Right renal cortex interstitium (tissue), 3 donors: Measurements from ENCODE around the gene SLC24A3. TPM values are rescaled to one million over a fixed set of nuclear protein-coding genes. Genes with fewer than 3 reads are reported as not detected.

Experiments
- DNase-seq, 3 donors: peaks; one replicate each; pipeline ENCODE4 v3.0.0-alpha.2; 2013; ENCODE audit warnings: low read depth in 3 of 3, low spot score in 2 of 3
- polyA plus RNA-seq, 3 donors: library from polyadenylated mRNA; unstranded; fragments of 120-200 nt; gene quantifications; one replicate each; pipeline ENCODE4 v1.2.1, GENCODE V29; 2013; ENCODE audit not compliant: insufficient read length in 3 of 3

SLC24A3 gene
- polyA plus RNA-seq, 3 donors: 3.4 to 4.2 (median 3.8) TPM

DNA sequence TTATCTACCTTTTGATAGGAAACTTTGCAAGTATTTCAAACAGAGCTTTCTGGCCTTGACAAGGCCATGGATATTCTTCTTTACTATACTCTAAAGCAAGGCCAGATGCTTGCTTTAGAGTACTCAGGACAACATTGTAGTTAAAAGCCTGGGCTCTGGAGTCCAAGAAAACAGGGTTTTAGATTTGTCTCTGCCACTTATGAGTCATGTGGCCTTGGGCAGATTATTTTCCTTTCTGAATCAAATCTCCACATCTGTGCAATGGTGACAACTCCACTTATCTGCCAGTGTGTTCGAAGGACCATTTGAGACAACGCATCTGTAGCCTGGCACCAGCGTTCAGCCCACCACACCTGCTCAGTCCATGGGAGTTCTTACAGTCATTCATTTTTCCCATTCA lies 279.7 kb downstream of the SLC24A3 start:
- no peak for DNase-seq

DNA sequence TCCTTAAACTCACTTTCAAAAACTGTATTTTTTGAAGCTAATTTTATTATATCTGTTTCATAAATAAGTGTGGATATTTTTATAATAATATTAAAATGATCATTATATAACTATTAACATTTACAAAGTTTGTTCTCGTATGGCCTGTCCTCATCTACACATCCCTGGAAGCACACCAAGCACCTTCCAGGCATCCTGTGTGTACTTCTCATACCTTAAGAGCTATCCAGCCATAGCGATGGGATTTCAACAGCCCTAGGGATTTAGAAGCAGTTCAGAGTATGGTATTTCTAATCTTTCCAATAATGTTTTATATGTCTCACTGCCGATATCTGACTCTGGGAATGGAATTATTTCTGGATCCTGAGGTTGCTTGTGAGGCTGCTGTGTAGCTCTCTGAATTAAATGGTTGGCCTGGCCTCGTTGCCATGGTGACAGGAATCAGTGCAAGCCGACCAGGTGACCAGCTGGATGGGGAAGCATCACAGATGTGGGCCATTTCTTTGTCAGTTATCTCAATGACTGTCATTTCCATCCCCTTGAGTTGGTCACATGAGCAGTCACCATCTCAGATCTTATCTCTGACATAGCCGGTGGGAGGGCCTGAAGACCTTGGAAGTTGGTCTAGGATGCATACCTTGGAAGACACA lies 280.4 kb downstream of the SLC24A3 start:
- DNase-seq: no peak

DNA sequence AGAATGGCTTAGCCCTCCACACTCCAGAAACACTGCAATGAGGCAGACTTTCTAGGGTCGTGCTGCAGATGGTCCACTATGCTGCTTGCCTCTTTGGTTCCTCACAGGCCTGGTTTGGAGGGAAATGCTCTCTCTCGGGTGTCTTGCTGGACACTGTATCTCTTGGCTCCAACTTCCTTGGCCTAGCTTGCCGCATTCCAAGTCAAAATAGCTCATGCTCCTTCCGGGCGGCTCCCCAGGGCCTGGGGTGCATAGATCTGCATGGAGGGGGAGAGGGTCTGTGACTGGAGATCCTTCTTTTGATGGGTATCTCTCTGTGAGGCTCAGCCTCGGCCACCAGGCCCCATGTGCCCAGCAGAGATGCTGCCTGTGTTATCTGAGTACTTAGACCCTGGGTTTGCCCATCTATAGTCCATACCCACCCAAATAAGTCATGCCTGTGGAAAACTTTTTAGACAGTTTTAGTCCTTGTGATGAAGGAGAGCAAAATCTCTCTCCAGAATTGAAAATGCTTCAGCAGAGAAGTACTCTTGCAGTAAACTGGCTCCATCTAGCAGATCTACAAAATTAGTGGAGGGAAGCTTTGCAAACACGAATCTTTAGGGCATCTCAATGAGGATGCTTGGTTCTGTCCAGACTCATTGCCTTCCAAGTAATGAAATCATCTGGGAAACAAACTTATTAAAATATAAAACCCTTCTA lies 281.5 kb downstream of the SLC24A3 start:
- DNase-seq: no peak

GRCh38 chr20:19495905-19496703 lies 283.7 kb downstream of the SLC24A3 start:
- no peak for DNase-seq

DNA sequence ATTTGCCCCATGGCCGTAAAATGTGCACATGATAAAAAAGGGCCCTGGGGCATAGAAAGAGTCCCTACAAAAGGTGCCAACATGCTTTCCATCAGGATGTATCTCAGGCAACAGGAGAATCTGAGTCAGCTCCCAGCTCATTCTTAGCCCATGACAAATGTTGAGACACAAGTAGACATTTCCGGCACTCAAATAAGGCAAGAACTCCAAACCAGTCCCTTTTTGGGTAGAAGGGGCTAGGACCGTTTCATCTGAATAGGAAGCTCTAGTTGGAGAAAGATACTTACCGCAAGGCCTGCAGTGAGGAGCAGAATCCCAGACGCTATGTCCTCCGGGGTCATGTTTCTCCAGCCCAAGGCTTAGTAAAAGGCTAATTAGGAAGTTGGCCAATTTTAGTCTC lies 284.6 kb downstream of the SLC24A3 start:
- DNase-seq: no peak

GRCh38 chr20:19498756-19499155 lies 286.3 kb downstream of the SLC24A3 start:
- DNase-seq: no peak

GRCh38 chr20:19501476-19502115 lies 289.2 kb downstream of the SLC24A3 start:
- no peak for DNase-seq

DNA sequence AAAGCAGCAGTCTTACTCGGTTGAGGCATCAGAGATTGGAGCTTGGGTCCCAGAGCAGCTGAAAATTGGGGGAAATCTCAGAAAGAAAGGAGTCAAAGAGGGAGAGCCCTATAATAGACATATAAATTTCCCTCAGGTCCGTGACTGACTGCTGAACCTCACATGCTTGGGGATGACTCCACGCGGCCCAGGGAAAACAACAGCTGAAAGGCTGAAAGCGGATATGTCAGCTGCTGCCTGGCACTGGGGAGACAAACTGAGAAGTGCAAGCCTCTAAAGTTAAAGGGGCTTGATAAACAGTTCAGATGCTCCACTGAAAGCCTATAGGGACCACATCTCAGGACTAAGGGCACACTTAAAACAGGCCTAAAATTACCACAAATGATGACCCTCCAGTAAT lies 289.7 kb downstream of the SLC24A3 start:
- no peak for DNase-seq

DNA sequence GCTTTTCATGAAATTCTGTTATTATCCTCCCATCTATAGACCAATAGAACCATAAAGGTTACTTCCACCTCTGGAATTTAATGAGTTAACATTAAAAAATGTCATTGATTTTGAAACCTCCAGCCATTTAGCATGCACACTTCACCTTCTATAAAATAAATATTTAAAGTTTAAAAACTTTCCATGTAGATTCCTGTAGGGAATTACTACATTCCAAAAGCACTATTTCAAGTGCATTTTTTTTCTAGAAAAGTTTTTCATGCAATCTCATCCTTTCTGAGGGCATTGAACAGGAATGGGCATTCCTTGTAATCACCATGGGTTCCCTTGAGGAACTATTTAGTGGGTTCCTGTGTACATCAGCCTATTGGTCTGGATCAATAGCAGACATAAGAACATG lies 291.8 kb downstream of the SLC24A3 start:
- DNase-seq: no peak

GRCh38 chr20:19506021-19506420 lies 293.6 kb downstream of the SLC24A3 start:
- no peak for DNase-seq

DNA sequence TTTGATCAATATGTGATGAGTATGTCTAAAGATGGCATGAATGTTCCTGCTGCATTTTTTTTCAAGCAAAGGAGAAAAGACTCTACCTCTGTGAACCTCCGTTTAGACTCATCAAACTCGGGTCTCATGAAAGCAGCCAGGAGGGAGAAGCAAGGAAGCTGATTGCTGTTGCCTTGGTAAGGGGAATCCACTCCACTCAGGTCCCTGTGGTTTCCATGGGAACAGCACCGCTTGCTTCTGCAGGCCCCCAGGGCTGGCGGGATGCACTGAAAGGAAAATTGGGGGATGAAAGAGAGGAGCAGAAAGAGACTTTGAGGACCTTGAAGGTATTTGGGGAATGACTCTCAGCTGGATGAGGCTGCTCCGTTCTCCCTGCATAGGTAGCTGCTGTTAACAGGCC lies 296.0 kb downstream of the SLC24A3 start:
- DNase-seq: no peak

GRCh38 chr20:19510611-19511010 lies 298.2 kb downstream of the SLC24A3 start:
- no peak for DNase-seq

GRCh38 chr20:19511931-19512330 lies 299.5 kb downstream of the SLC24A3 start:
- DNase-seq: no peak

GRCh38 chr20:19512886-19513677 lies 300.6 kb downstream of the SLC24A3 start:
- DNase-seq: no peak

DNA sequence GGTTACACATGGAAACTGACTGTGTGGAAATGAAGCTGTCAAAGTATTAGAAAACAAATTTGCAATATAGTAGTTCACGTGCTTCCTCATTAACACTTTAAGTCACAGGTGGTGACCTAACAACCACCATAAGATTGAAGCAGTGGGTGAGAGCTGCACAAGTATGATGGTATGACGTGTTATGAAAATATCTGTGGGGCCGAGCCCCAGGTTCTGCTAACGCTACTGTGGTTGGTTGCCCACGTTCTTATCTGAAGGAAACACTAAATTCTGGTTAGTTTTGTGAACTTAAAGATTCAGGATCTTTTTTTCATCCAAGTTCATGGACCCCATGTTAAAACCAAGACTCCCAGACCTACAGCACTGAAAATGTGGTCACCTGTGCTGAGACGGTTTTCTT lies 302.6 kb downstream of the SLC24A3 start:
- DNase-seq: no peak

- DNase-seq: no peak
Measured at GRCh38 chr20:19519466-19519865, 307.0 kb downstream of the SLC24A3 start.

- no peak for DNase-seq
Measured at GRCh38 chr20:19520261-19520660, 307.8 kb downstream of the SLC24A3 start.

DNA sequence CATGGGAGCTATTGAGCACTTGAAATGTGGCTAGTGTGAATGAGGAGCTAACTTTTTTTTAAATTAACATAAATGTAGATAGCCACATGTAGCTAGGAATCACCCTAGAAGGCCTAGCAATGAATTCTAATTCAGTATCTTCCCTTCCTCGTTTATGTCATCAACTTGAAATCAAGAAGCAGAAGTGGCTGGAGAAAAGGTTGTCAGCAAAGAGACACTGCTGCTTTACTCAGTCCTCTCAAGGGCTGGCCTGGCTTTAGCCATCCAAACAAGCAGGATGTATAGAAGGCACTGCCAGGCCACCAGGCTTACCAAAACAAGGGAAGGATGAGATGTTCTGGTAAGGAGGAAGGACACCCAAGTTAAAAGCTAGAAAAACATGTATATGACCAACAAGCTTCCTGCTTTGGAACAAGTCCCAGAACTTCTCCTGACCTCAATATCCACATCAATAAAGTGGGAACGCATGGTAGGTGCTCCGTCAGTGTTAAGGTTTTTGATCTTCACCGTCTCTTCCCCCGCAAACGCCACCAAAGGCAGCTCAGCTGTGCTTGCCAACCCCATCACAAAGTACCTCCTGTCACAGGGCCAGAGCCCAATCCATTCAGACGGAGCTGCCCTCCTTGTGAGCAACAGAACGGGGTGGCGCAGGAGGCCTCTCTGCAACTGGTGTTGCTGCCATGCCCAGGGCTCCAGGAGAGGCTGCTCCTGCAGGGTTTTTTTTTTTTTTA lies 309.8 kb downstream of the SLC24A3 start:
- no peak for DNase-seq

- no peak for DNase-seq
Measured at GRCh38 chr20:19522836-19523590, 310.6 kb downstream of the SLC24A3 start.
